GM12872 (cell line): ENCODE measurements around the gene LHX3.

Experiments used
- TF ChIP-seq, protein P1 (sequence below): IDR thresholded peaks from 3 replicates; pipeline ENCODE4 v1.5.1; 2011; ENCODE audit warnings: low read depth, mild to moderate bottlenecking, low read length, moderate library complexity; ENCODE audit not compliant: insufficient read depth

The LHX3 gene

GRCh38 chr9:136228107-136228875, 23.4 kb upstream of the LHX3 start:
- TF ChIP-seq, protein P1, sequence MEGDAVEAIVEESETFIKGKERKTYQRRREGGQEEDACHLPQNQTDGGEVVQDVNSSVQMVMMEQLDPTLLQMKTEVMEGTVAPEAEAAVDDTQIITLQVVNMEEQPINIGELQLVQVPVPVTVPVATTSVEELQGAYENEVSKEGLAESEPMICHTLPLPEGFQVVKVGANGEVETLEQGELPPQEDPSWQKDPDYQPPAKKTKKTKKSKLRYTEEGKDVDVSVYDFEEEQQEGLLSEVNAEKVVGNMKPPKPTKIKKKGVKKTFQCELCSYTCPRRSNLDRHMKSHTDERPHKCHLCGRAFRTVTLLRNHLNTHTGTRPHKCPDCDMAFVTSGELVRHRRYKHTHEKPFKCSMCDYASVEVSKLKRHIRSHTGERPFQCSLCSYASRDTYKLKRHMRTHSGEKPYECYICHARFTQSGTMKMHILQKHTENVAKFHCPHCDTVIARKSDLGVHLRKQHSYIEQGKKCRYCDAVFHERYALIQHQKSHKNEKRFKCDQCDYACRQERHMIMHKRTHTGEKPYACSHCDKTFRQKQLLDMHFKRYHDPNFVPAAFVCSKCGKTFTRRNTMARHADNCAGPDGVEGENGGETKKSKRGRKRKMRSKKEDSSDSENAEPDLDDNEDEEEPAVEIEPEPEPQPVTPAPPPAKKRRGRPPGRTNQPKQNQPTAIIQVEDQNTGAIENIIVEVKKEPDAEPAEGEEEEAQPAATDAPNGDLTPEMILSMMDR, result no peak

- TF ChIP-seq, protein P1, result no peak
These were observed 21.9 kb upstream of the LHX3 start for GRCh38 chr9:136226680-136227407.

- TF ChIP-seq, protein P1, result peak; percentile 100
These were observed 21.1 kb upstream of the LHX3 start for GRCh38 chr9:136225748-136226679.

DNA sequence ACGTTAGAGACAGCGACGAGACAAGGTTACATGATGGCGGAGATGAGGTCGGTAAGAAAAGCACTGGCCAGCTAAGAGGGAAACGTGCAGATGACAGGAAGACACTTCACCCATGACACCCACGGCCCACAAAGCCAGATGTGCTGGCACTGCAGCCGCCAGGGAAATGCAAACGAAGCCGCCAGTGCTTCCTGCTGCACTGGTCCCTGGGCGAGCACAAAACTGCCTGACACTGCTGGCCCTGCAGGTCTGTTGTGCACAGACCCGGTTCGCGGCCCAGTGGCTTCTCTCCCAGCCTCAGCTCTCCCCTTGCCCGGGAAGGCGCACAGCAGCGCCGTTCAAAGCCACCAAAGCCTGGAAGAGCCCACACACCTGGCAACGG, 20.4 kb upstream of the LHX3 start:
- TF ChIP-seq, protein P1, result no peak

DNA sequence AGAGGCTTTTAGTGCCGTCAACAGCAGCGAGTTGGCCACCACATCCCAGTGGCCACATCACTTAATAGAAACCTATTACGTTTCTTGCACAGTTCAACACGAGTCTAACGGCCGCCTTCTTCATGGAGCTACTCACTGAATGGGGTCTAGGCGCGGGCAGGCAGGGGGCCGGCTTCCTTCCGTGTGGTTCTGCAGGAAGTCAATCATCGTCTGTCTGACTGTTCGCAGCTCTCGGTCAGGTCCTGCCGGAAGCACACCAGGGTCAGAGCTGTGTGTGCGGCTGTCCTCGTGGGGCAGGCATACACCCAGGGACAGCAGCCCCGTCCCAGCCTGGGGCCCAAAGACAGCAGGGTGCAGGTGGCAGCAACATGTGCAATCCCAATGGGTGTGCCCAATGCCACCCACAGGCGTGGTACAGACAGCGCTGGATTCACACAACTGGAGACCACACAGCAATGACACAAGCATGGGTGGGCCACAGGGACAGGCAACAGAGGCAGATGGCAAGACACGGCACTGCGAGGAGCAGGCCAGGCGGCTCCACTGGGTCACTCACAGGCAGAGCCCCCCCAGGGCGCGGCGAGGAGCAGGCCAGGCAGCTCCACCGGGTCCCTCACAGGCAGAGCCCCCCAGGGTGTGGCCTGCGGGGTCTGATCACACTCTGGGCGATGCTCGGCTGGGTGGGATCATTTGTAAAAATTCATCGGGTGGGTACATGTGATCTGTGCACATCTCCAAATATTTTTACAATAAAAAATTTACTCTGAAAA, 19.1 kb upstream of the LHX3 start:
- TF ChIP-seq, protein P1, result no peak

DNA sequence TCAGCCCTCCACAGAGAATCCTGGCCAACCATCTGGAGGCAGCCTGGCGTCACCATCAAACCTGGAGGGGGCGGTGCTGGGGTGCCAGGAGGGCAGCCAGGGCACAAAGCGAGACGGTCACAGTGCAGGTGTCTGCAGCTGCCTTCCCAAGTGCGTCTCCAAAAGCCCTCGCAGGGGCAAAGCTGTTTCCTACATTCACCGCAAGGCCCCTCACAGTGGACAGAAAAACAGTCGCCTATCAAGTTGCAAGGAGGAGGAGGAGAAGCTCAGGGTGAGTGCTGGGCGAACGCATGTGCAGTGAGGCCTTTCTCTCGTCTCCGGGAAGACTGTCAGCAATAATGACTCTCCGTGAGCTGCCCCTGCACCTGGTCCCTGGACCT, 18.0 kb upstream of the LHX3 start:
- TF ChIP-seq, protein P1, result no peak
